HG03196 (cell line): Measurements from ENCODE around the gene SLC8A3.

ENCODE experiments used
- ATAC-seq: cut with Tn5 transposase; IDR thresholded peaks from one replicate; pipeline ENCODE4 v1.9.1; 2021; ENCODE audit not compliant: unreplicated experiment

SLC8A3 gene

DNA sequence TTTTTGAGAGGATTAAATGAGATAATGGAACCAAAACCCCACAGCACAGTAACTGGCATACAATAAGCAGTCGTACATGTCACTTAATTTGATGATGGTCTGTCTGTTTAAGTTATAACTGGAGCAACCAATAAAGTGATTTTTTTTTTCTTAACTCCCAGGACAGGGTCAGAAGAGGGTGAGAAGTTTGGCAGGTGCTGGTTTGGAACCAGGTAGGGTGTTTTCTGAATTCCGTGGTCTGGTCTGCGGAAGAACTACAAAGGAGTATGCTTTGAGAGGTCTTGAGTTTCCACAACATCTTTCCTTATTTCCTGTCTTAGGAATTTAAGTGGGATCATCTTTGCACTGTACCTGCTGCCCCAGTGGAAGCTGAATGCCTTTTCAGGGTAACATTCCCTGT is 111.7 kb downstream of the SLC8A3 start:
- ATAC-seq, result no peak

DNA sequence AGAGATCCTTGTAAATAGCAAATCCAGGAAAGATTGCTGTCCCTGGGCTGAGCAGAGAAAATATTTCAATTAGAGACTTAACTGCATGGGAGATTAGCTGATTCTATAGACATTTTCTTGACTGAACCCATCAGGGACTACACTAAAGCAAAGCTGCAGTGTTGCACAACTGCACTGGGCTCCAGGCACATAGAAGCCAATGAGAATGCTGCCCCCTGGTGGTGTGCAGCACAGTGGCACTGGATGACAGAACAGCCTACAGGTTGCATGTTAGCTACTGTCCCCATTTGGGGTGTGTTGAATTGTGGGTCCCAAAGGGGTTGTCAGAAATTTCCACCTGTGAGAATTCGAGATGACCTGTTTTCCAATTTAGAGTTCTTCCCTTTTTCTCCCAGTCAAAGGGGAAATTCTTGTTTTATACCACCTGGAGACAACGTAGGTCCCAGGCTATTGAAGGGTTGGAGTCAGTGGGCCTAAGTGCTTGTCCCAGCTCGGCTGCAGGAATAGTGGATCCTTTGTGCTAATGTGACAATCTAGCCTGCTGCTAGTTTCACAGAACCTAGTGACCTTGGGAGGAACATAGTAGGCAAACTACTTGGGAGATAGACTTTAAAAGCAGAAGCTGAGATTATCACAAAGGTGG is 114.7 kb downstream of the SLC8A3 start:
- no peak for ATAC-seq

DNA sequence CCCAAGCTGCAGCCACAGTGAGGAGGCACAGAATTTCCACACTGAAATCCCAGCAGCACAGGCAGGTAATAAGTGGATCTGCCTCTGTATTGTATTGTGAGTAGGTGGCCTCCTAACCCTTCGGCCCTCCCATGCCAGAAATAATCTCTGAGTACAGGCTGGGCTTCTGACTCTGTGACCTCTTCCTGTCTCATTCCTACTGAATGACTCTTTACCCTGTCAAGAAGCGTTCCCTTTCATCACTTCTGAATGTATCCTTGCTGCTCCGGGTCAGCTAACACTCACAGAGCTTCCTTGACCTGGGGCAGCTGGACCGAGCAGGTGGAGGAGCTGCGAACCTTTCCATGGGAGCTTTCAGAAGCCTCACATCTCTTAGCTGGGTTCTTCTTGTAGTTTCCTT is 119.6 kb downstream of the SLC8A3 start:
- ATAC-seq, result no peak

DNA sequence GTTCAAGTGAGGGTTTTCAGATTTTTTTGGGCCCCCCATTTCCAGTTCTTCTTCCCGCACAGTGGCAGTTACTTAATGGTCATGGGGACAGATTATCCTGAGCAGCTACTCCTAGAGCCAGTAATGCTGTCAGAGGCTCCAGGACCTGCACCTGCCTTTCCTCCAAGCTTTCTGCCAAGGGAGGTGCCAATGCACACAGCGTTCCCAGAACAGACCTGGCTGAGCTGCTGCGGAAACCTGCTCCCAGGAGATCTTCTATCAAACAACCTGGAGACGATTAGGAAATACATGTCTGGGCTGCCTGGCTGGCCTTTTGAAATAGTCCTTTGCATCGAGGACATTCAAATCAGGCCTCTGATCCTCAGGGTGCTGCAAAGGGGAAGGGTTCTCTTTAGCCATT is 120.9 kb downstream of the SLC8A3 start:
- ATAC-seq, result no peak

DNA sequence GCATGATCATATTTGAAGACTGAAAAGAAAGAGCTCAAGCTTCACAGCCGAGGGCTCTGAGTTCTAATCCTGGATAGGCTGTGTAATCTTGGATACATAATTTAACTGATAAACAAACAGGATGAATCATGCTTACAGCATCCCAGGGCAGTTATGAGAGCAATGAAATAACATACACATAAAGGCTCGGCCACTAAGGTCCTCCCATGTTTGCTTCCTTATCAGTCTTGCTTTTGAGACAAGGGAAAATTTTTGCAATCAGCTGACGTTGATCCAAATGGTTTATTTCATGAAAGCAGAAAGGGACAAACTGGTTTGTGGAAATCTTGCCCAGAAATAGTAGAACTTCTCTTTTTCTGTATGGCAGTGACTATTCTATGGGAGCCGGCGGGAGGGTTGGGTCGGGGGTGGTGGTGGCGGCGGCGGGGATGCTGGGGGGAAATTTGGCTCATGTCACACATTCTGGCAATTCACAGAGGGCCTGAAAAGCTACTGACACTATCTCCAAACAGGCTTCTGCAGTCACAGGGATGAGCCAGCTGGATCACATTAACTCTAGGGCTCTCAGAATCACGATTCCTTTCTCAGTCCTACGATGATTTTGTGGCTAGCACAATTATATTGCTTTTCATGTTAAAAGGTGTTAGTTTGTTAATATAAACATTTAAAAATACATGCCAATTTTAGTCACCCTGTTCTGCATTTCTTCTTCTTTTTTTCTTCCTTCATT is 124.5 kb downstream of the SLC8A3 start:
- ATAC-seq, result no peak

DNA sequence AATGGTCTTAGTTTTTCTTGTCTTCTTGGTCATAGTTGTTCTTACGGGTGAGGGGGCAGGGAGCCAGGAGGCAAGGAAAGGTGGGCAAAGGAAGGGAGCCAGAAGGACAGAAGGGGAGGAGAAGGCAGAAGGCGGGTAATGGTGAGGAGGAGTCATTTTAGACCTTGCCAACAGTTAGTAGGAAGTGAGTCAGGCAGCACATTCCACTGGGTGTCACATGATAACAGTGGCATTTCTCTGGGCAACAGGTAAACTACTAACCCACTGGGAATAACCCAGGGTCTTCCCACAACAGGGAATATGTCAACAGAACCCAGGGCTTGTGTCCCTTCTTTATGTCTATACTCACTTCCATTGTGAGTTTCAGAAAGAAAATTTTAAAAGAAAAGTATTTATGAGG is 127.6 kb downstream of the SLC8A3 start:
- ATAC-seq, result no peak

DNA sequence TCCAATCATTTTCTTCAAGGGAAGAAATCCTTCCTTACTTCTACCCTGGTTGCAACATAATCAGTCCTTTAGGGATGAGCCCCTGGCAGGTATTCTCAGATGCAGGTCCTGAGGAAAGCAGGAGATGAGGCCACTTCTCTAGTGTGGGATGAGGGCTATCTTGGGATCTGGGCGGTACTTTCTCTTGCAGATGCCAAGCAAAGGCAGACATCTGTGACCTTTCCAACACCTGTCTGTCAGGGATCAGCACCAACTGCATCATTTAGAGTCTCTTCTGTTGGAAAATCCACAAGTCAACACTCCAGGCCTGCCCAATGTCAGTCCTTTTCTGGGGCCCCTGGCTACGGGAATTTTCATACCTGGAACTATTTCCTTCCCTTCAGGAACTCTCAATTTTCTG is 129.2 kb downstream of the SLC8A3 start:
- no peak for ATAC-seq

DNA sequence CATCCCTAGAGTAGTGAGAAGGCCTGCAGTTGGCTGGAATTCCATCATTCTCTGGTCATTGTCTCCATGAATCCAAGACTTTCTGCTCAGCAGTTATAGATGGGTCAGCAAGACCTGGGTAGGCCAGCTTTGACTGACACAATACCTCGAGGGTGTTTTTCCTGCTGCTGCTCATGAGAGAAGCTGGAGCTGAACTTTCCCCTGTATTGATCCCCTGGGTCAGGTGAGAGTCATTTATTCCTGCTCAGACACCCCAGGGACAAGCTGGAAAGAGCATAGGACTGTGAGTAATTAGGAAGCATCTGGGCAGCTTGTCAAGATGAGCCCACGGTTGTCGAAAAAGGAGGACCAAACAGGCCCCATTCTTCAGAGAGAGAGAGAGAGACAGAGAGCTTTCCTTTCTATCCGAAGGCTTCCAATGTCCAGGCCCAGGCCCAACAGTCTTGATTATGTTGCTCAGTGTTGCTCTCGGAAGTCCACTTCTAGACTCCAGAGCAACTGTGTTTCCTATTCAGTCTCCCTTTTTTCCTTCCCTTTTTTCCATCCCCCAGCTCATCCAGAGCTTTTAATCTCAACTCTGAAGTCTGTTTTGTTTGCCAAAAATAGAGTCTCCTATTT is 131.1 kb downstream of the SLC8A3 start:
- ATAC-seq, result no peak

DNA sequence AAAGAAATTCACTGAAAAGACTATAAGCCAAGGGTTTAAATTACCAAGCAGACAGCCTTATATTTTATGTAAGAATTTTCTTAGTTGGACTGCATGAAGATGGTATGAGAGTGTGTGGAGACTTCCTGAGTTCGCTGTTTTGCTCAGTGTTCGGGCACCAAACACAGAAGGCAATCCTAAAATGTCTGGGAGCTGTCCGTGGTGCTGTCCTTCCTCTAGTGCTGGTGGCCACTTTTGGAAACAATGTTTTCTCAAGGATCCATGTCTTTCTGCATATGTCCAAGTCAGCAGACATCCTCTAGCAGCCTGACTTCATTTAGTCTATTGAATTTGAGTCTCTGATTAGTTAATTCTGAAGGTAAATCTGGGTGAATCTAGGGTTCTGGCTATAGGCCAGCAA is 135.8 kb downstream of the SLC8A3 start:
- ATAC-seq, result no peak

DNA sequence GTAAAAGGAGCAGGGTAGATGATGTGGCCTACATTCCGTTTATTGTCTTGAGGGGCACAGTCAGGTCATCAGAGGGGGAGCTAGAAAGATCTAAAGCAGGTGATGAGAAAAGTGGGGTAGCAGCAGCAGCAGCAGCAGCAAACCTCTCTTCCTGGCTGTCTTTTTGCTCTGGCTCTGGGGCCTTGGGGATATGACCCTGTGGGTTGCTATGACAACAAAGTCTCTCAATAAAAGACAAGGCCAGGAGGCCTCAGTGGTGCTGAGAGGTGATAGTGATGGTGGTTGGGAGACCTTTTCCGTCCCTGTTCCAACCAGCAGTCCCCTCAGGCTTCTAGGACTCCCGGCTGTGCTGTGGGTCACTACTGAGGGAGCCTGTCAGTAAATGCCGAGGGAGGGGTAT is 138.6 kb downstream of the SLC8A3 start:
- ATAC-seq, result no peak

DNA sequence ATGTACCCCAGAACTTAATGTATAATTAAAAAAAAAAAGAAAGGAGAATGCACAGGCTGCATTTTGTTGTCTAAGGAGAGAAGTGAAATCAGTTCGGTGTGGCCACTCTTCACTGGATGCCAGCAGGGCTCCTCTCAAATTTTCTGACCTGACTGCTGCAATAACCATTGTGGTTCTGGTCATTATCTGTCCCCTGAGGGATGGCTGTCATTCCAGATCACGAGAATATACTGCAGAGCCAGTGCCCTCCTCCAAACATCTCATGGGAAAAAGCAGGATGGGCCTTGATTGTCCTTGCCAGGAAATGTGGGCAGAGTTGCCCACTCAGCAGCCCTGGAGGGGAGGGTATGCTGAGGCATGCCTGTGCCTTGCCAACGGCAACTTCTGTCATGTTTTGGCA is 139.1 kb downstream of the SLC8A3 start:
- no peak for ATAC-seq

DNA sequence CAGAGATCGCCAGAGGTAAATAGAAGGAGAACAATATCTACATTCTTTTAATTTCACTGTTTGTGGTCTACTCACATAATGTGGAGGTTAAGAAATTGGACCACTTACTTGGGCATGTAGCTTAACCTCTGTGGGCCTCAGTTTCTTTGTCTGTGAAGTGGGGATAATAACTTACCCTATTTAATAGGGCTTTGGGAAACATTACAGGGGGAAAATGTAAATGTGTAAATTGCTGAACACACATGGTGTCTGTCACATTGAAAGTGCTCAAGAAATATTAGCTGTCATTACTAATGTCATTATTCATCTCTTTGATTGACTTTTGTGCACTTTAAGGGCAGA is 140.5 kb downstream of the SLC8A3 start:
- ATAC-seq, result no peak

DNA sequence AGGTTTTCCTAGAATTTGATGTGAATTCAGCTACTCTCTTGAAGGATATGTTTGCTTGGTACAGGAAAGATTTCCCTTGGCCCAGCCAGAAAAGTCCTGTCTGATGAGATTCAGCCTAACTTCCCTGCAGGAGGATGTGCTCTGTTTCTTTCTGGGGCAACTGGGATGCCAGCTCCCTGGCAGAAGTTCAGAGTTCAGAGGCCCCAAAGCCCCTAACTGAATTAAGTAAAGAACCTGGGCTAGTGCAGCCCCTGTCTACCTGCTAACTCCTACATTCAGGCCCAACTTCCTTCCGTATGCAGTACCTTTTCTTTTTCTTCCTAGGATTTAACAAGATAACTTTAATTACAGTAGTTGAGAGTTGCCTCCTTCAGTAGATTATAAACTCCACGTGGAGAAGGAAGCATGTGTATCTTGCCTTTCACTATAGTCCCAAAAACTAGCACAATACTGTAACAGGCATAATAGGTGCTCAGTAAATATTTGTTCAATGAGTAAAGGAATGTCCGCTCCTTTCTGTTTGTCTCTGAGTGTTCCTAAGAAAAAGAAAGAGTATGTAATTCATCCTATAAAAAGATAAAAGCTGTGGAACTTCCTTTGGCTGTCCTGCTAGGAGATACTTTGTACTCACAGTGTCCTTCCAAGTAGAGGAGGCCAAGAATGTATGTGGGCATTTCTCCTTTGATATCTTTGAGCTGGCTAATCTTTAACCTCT is 141.0 kb downstream of the SLC8A3 start:
- ATAC-seq, result no peak

DNA sequence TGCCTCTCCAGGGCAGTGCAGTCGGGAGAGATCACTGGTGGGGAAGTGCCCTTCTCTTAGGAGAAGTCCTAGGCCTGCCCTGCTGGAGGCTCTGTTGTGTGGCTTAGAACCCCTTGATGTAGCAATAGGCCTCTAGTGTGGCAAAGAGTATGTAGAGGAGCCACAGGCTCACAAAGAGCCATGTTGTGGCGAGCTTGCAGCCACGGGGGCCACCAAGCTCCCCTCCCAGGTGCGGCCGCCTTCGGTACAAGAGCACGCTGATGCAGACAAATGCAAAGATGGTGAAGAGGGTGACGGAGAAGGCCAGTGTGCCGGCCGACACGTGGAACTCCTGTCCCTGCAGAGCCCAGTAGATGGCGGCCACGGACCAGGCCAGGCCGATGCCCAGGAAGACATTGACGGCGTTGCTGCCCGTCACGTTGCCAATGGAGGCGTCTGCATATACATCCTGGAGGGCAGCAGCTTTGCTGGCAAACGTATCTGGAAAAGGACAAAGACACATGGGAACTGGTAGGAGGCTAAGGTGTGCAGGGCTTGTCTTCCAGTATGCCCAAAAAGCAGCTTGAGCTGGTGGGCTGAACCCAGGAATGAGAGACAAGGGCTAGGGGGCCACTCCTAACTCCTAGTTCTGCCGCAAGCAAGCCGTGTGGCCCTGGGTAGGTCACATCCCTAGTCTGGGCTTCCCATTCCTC is 142.8 kb downstream of the SLC8A3 start:
- ATAC-seq, result no peak

DNA sequence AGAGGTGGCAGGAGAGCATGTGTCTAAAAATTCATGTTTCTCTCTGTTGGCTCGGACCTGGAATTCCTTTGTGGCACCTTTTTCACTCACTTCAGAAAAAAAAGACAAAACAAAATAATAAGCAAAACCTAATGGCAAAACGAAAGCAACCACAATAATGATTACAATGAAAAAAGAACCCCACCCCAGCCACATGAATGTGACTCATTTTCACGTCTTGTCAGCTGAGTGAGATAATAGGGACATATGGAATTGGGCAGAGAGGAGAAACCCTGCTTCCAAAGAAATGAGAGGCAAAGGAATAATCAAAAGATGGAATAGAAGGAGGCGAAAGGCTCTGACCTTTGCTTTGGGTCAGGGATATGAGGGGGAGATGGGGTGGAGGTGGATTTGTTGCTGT is 143.4 kb downstream of the SLC8A3 start:
- no peak for ATAC-seq

DNA sequence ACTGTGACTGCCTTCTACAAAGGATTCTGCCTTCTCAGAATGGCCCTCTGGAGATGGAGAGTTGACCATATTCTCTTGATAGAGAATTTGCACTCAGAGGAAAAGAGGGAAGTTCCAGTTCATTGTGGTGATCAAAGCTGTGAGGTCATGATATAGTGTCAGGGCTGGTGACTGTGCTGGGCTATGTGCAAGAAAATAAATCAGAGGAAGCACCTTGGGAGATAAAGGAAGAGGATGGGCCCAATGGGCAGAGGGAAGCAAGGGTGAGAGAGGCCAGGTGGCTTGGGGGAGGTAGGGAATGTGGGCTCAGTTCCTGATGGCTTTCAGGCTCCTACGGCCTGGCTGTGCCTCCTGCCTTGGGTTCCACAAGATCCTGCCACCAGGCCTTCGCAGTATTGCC is 145.8 kb downstream of the SLC8A3 start:
- ATAC-seq, result no peak

DNA sequence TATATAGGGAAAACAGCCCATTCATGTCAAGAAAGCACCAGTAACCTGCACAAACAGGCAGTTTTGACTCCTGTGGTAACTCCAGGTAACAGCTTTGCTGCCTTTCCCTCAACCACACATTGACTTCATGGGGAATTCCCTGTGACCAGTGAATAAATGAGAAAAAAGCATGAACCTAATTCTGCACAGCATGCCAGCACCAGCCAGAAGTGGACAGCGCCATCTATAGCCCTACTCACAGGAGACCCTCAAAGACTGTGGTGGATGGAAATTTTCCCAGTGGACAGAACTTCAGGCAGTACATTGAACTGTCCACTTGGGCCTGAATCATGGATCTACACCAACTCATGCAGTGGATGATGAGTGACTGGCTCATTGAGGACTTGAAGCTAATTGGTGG is 152.1 kb downstream of the SLC8A3 start:
- no peak for ATAC-seq

DNA sequence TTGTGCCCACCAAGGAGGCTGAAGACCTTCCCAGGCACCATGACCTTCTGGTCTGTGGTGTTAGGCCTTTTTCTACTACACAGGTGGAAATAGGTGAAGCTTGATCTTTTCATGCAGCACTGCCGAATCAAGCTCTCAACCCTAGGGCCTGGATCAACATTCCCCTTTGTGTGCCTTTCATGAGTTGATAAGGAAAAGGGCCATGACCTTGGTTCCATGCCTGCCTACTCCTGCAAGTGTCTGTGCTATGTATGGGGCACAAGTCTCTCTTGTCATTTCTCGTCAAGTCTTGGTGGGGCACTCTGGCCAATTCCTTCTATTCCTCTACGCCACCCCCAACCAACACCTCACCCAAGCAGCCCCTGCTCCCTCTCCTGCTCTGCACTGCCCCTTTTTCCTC is 154.5 kb downstream of the SLC8A3 start:
- ATAC-seq, result no peak

DNA sequence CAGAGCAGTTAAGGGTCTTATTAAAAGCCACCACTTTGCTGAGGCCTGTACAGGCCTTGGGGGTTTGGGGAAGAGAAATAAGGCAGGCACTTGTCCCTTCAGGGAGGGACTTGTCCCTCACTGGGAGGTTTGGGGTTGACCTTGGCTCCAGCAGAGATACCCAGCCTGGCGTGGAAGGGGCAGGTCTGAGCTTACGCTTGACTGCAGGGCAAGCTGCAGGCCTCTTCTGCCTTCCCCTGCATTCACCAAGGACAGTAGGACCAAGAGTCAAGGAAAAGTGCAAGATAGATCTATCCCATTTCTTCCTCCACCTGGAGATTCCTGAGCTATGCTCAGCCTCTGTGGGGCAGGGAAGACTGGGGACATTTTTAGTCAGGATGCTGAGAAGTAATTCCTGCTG is 155.2 kb downstream of the SLC8A3 start:
- no peak for ATAC-seq

DNA sequence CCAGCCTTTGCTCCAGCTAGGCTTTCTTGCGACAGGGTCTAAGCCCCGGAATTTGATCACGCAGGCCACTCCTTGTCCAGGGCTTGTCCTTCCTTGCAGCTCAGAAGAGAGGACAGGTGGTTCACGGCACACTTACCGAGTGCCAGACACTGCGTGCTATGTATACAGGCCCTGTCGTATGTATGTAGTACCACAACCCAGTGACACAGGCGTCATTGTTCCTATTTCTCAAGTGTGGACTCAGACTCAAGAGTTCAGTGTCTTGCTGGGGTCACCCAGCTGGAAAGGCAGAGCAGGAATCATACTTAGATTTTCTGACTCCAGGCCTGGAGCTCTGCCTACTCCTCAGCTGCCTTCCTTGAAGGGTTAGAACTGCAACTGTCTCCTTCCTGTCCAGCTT is 155.6 kb downstream of the SLC8A3 start:
- ATAC-seq, result no peak

DNA sequence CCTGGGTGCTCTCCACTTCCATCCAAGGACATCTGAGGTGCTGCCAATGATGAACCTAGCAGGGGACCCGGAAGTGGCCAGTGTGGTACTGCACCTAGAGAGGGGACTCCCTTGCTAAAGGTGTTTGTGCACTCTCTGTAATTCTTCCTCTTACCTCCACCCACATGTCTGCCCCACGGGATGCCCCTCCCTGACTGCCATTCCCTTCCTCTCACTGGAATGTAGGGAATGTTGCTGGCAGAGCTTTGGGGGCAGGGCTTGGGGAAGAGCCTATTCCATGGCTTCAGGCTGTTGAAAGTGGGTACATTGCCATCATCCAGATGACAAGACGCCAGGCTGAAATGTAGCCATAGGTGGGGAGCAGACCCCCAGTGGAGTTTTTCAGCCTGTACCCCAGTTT is 156.3 kb downstream of the SLC8A3 start:
- no peak for ATAC-seq
